Activated naive CD8-positive, alpha-beta T cell (primary cell): Measurements from ENCODE around the gene CTAG1B.
"Not testable (repeated sequence)": the region's sequence is repeated elsewhere in the genome, so short reads cannot be mapped to it uniquely, and the experiment has no call there.

ENCODE experiments used
- H3K27ac Mint-ChIP-seq: one replicate; pipeline ENCODE4 v1.8.0; 2021; ENCODE audit warnings: mixed read lengths
- H3K27me3 Mint-ChIP-seq: one replicate; pipeline ENCODE4 v1.8.0; 2021; ENCODE audit warnings: mixed read lengths
- H3K36me3 Mint-ChIP-seq: one replicate; pipeline ENCODE4 v1.8.0; 2021; ENCODE audit warnings: mixed read lengths
- H3K4me1 Mint-ChIP-seq: one replicate; pipeline ENCODE4 v1.8.0; 2021; ENCODE audit warnings: low read depth, mixed read lengths
- H3K4me3 Mint-ChIP-seq: one replicate; pipeline ENCODE4 v1.8.0; 2021; ENCODE audit warnings: mild to moderate bottlenecking, mixed read lengths
- H3K9me3 Mint-ChIP-seq: one replicate; pipeline ENCODE4 v1.8.0; 2021; ENCODE audit warnings: low read depth, mixed read lengths

CTAG1B gene

GRCh38 chrX:154649503-154650220 lies 30.6 kb upstream of the CTAG1B start:
- Mint-ChIP-seq H3K36me3 (no peaks in the 10 kb centered on the region), H3K27ac (no peak overlapping the region), H3K9me3 (no peaks in the 10 kb centered on the region), H3K4me1 (no peaks in the 10 kb centered on the region), H3K4me3 (no peak overlapping the region), H3K27me3 (no peaks in the 10 kb centered on the region)

- Mint-ChIP-seq H3K4me1 (no peaks in the 10 kb centered on the region), H3K36me3 (no peaks in the 10 kb centered on the region), H3K9me3 (no peaks in the 10 kb centered on the region), H3K4me3 (no peak overlapping the region), H3K27me3 (no peaks in the 10 kb centered on the region), H3K27ac (no peak overlapping the region)
Measured at GRCh38 chrX:154648931-154649330, 29.8 kb upstream of the CTAG1B start.

DNA sequence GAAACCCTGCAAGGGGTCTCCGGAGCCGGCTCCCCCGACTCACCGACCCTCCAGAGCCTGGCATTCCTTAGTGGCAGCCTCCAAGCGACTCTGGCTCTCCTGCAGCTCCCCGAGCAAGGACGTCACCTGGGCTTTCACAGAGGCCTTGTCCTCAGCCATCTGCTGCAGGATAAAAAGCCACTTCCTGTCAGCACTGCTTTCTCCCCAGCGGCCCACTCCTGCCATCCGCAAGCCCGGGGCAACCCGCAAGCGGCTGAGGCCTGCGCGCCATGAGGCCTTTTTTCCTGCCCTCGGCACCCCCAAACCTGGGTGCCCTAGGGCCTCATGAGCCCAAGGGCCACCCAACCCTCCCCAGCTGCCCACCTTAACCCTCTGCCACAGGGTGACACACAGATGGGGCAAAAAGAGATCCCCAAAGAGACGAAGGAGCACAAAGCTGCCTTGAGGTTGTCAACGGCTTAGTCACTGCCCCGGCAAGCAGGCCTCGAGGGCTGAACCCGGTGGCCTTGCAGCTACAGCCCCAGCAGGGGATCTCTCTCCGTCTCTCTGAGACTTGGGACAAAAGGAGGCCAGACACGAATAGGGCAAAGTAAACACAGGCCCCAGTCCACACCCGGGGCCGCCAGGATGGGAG lies 26.8 kb upstream of the CTAG1B start:
- not testable (repeated sequence) for H3K4me3 Mint-ChIP-seq, H3K4me1 Mint-ChIP-seq, H3K36me3 Mint-ChIP-seq, H3K9me3 Mint-ChIP-seq, H3K27me3 Mint-ChIP-seq, H3K27ac Mint-ChIP-seq

GRCh38 chrX:154643708-154644107 lies 24.6 kb upstream of the CTAG1B start:
- not testable (repeated sequence) for H3K27ac Mint-ChIP-seq, H3K27me3 Mint-ChIP-seq, H3K4me1 Mint-ChIP-seq, H3K9me3 Mint-ChIP-seq, H3K36me3 Mint-ChIP-seq, H3K4me3 Mint-ChIP-seq

GRCh38 chrX:154641740-154642139 lies 22.7 kb upstream of the CTAG1B start:
- not testable (repeated sequence) for H3K27ac Mint-ChIP-seq, H3K9me3 Mint-ChIP-seq, H3K36me3 Mint-ChIP-seq, H3K27me3 Mint-ChIP-seq, H3K4me3 Mint-ChIP-seq, H3K4me1 Mint-ChIP-seq

GRCh38 chrX:154633661-154634060 lies 14.6 kb upstream of the CTAG1B start:
- not testable (repeated sequence) for H3K27me3 Mint-ChIP-seq, H3K36me3 Mint-ChIP-seq, H3K4me1 Mint-ChIP-seq, H3K9me3 Mint-ChIP-seq, H3K4me3 Mint-ChIP-seq, H3K27ac Mint-ChIP-seq

- H3K9me3 Mint-ChIP-seq, H3K27me3 Mint-ChIP-seq, H3K4me1 Mint-ChIP-seq, H3K4me3 Mint-ChIP-seq, H3K36me3 Mint-ChIP-seq, H3K27ac Mint-ChIP-seq: not testable (repeated sequence)
Measured at GRCh38 chrX:154630949-154631348, 11.9 kb upstream of the CTAG1B start.

- not testable (repeated sequence) for H3K4me3 Mint-ChIP-seq, H3K36me3 Mint-ChIP-seq, H3K9me3 Mint-ChIP-seq, H3K27ac Mint-ChIP-seq, H3K4me1 Mint-ChIP-seq, H3K27me3 Mint-ChIP-seq
Measured at GRCh38 chrX:154628960-154629359, 9.9 kb upstream of the CTAG1B start.

- H3K27me3 Mint-ChIP-seq, H3K9me3 Mint-ChIP-seq, H3K4me1 Mint-ChIP-seq, H3K36me3 Mint-ChIP-seq, H3K27ac Mint-ChIP-seq, H3K4me3 Mint-ChIP-seq: not testable (repeated sequence)
Measured at GRCh38 chrX:154620767-154621414, 1.8 kb upstream of the CTAG1B start.

GRCh38 chrX:154613586-154613985 lies 5.5 kb downstream of the CTAG1B start:
- not testable (repeated sequence) for H3K4me1 Mint-ChIP-seq, H3K36me3 Mint-ChIP-seq, H3K9me3 Mint-ChIP-seq, H3K27ac Mint-ChIP-seq, H3K27me3 Mint-ChIP-seq, H3K4me3 Mint-ChIP-seq

DNA sequence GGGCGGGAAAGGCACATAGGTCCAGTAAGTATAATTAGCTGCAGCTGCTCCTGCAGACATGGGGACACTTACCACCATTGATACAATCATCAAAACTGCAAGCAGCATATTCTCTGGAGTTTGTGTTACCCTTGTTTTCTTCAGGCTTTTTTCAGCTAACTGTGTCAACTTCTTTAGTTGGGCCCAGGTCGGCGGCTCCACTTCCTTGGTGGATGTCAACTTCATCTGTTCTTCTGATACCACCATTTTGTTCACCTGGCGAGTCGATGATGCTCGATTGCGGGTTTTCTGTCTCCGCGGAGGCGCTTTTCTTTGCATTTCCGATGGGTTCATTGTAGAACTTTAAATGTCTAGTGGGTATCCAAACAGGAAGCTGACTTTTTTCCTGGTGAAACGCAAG lies 7.9 kb downstream of the CTAG1B start:
- H3K36me3 Mint-ChIP-seq, H3K27me3 Mint-ChIP-seq, H3K27ac Mint-ChIP-seq, H3K4me3 Mint-ChIP-seq, H3K4me1 Mint-ChIP-seq, H3K9me3 Mint-ChIP-seq: not testable (repeated sequence)

DNA sequence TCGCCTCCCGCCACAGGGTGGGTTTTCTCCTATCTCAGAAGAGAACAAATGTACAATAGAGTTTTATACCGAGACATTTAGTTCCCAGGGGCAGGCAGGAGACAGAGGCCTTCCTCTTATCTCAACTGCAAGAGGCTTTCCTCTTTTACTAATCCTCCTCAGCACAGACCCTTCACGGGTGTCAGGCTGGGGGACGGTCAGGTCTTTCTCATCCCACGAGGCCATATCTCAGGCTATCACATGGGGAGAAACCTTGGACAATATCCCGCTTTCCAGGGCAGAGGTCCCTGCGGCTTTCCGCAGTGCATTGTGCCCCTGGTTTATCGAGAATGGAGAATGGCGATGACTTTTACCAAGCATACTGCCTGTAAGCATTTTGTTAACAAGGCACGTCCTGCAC lies 10.3 kb downstream of the CTAG1B start:
- H3K27me3 Mint-ChIP-seq, H3K9me3 Mint-ChIP-seq, H3K27ac Mint-ChIP-seq, H3K4me3 Mint-ChIP-seq, H3K36me3 Mint-ChIP-seq, H3K4me1 Mint-ChIP-seq: not testable (repeated sequence)

DNA sequence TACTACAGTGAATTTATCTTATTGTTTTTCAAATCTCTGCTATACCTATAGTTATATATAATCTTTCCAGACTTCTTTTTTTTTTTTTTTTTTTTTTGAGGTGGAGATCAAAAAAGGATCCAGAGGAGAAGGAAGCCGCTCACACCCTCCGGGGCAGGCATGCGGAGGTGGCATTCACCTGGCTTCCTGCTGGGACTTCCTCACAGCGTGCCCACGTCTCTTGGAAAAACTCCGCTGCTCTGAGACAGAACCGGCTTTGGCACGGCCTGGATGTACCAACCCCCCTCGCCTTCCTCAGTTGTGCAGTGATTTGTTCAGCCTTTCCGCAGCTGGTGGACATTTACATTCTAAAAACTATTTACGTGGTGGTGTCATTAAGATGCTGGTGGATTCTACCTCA lies 11.1 kb downstream of the CTAG1B start:
- H3K4me1 Mint-ChIP-seq, H3K36me3 Mint-ChIP-seq, H3K27me3 Mint-ChIP-seq, H3K9me3 Mint-ChIP-seq, H3K4me3 Mint-ChIP-seq, H3K27ac Mint-ChIP-seq: not testable (repeated sequence)

GRCh38 chrX:154607370-154607769 lies 11.7 kb downstream of the CTAG1B start:
- H3K27ac Mint-ChIP-seq, result no peak overlapping the region
- no peaks in the 10 kb centered on the region for H3K27me3 Mint-ChIP-seq
- no peak overlapping the region for H3K4me3 Mint-ChIP-seq
- peaks cover 6% of the 10 kb centered on the region for H3K4me1 Mint-ChIP-seq
- H3K9me3 Mint-ChIP-seq, result no peaks in the 10 kb centered on the region
- no peaks in the 10 kb centered on the region for H3K36me3 Mint-ChIP-seq

- Mint-ChIP-seq H3K27me3 (no peaks in the 10 kb centered on the region), H3K4me1 (peaks cover 6% of the 10 kb centered on the region), H3K27ac (no peak overlapping the region), H3K4me3 (no peak overlapping the region), H3K36me3 (no peaks in the 10 kb centered on the region), H3K9me3 (no peaks in the 10 kb centered on the region)
Measured at GRCh38 chrX:154605566-154605965, 13.5 kb downstream of the CTAG1B start.
